OCI-LY1 (cell line): ENCODE results near the gene SLC41A2.

Source experiments
- EZH2 ChIP-seq: fragments of 200-600 bp; sonication (generic), shearing (Covaris generic); IDR thresholded peaks from 2 replicates; pipeline ENCODE4 v1.8.0; 2017; ENCODE audit warnings: borderline replicate concordance, mixed run types, mild to moderate bottlenecking, antibody characterized with exemption, low read length, moderate library complexity, mixed read lengths
- TF ChIP-seq, protein P1 (sequence below): fragments of 200-600 bp; sonication (generic), shearing (Covaris generic); IDR thresholded peaks from 2 replicates; pipeline ENCODE4 v1.5.1; 2017; ENCODE audit warnings: mild to moderate bottlenecking, antibody characterized with exemption, low read length, moderate library complexity, mixed read lengths

DNA sequence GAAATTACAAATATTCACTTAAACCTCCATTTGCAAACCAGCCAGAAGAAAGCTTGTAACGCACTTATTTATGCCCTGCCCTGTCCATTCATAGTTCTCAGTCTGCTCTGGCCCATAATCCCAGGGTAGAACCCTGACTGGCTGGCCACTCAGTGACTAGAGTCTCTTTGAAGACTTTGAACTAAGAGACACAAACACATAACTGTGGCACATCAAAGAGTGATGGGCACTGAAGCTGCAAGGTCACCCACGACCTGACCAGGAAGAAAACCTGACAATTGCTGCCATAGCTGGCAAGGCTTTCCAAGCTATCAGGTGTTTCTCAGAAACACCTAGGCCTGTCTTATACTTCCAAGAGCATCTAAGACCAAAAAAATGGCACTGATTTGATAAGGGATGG, 28.7 kb downstream of the SLC41A2 start:
- TF ChIP-seq, protein P1, sequence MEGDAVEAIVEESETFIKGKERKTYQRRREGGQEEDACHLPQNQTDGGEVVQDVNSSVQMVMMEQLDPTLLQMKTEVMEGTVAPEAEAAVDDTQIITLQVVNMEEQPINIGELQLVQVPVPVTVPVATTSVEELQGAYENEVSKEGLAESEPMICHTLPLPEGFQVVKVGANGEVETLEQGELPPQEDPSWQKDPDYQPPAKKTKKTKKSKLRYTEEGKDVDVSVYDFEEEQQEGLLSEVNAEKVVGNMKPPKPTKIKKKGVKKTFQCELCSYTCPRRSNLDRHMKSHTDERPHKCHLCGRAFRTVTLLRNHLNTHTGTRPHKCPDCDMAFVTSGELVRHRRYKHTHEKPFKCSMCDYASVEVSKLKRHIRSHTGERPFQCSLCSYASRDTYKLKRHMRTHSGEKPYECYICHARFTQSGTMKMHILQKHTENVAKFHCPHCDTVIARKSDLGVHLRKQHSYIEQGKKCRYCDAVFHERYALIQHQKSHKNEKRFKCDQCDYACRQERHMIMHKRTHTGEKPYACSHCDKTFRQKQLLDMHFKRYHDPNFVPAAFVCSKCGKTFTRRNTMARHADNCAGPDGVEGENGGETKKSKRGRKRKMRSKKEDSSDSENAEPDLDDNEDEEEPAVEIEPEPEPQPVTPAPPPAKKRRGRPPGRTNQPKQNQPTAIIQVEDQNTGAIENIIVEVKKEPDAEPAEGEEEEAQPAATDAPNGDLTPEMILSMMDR: no peak
- no peak for TF ChIP-seq EZH2
